GM21723 (cell line): ENCODE data around the gene LMO7.
A peak's percentile ranks its signal among the peaks of the same experiment; 100 is the strongest.

Source experiments
- ATAC-seq: cut with Tn5 transposase; IDR thresholded peaks from one replicate; pipeline ENCODE4 v1.9.1; 2021; ENCODE audit warnings: mild to moderate bottlenecking, moderate library complexity; ENCODE audit not compliant: unreplicated experiment

LMO7 gene

DNA sequence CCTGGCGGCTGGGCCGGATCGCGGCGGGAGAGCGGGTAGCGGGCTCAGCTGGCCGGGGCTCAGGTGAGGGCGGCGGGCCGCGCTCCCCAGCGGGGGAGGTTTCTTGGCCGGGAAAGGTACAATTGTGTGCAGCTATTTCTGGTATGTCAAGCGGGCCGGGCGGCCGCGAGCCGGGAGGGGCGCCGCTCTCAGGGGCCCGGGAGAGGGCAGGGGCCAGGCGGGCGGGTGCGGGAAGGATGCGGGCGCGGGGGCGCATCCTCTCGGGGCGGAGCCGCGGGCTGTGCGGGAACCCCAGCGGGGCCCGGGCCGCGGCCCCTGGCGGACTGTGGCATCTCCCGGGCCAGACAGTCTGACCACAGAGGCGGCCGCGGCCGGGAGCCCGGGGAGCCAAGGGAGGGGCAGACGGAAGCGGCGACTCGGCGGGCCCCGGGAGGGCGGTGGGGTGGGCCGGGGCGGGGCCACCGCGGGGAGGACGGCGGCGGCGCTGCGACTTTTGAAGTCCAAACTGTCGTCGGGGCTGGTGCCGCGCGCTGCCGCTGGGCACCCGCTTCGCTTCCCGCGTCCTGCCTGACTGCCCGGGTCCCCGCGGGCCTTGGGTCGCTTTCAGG, at the start of gene LMO7:
Gene LMO7 (plus strand): TSS at position 503 of the 608 bp plus-strand sequence. CDS start 328 bp downstream, outside the sequence.
- ATAC-seq = peak; percentile 70

DNA sequence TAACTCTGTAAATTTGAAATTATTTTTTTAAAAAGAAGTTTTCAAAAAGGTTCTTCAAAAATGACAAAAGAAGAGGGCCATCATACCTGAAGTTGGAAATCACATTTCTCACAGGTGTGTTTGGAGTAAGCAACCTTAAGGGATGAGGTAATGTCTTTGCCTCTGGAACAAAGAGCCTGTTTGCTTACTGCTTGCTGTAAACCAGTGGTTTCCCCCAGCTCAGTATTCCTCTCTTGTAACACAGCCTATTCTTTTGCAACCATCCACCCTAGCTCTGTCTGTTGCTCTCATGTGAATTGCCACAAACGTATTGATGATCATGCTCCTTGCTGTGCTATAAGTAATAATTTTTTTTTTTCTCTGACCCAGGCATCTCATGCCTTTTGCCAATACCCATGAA, 48.5 kb upstream of the LMO7 start:
- no peak for ATAC-seq

DNA sequence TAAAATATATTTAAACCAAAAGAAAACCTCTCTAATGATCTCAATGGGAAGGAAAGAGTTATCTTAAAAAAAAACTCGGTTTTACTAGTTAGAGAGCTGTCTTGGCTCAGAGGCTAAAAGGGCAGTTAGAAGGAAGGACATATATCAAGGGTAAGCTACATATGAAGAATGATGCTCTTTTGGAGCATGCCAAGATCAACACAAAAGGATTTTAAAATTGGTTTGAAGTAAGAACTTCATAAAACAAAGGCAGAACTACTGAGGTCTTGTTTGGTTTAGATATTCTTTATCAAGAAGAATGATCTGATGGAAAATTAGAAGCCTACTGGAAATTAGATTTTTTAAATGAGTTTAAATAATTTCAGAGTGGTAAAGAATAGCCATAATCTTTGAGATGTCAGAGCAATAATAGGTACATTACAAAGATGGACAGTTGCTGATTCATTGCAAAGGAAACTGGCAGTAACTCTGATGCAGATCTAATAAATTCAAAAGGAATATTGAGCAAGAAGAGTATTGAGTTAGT, 39.4 kb upstream of the LMO7 start:
- ATAC-seq = no peak

DNA sequence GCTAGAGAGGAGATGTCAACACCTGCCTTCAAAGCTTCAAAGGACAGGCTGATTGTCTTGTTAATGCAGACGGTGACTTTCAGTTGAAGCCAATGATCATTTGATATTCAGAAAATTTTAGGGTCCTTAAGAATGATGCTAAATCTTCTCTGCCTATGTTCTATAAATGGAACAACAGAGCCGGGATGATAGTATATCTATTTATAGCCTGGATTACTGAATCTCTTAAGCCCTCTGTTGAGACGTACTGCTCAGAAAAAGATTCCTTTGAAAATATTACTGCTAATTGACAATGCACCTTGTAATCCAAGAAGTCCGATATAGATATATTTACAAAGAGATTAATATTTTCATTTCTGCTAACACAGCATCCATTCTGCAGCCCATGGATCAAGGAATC, 35.8 kb upstream of the LMO7 start:
- no peak for ATAC-seq

GRCh38 chr13:75603038-75603437, 33.1 kb upstream of the LMO7 start:
- ATAC-seq = no peak

GRCh38 chr13:75607447-75607846, 28.7 kb upstream of the LMO7 start:
- no peak for ATAC-seq

- no peak for ATAC-seq
Observed at GRCh38 chr13:75610466-75610865, 25.7 kb upstream of the LMO7 start.

DNA sequence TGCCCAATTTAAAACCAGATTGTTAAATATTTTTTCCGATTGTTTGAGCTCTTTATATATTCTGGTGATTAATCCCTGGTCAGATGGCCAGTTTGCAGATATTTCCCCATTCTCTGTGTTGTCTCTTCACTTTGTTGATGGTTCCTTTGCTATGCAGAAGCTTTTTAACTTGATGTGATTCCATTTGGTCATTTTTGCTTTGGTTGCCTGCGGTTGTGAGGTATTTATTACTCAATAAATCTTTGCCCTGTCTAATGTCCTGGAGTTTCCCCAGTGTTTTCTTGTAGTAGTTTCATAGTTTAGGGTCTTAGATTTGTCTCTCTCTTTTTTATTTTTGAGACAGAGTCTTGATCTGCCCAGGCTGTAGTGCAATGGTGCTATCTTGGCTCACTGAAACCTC, 23.8 kb upstream of the LMO7 start:
- ATAC-seq = no peak

GRCh38 chr13:75617230-75617629, 18.9 kb upstream of the LMO7 start:
- ATAC-seq = no peak

DNA sequence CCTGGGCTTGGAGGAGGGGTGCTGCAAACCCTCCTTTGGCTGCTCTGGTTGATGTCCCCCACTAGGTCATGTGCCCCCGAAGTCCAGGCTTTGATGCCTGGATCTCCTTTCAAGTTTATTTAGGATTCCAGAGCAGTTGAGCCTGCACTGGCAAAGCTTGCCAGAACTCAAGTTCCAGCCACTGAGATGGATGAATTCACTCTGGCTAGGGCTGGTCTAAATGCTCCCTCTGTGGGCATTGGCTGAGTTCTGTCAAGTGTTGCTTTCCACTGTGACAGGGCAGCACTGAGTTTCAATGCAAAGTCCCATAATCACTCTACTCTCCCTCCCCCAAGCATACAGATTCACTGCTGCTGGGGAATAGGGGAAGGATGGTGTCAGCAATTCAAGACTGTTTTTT, 17.8 kb upstream of the LMO7 start:
- ATAC-seq = no peak

DNA sequence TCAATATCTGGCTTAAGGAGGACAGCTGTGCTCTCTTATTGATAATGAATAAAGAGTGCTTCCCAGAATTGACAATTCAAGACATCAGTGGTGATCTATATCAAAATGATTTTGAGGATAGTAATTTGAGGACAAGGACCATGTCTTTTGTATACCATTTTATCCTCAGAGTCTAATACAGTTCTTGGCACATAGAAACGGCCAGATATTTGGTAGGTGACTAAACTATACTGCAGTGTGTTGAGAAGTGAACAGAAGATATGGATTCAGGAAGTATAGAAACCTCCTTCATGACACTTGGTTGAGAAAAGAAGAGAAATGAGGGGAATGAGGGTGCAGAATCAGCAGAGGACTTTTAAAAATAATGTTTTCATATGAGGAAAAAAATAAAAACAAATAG, 16.1 kb upstream of the LMO7 start:
- ATAC-seq = no peak

- no peak for ATAC-seq
Observed at GRCh38 chr13:75621147-75621546, 15.0 kb upstream of the LMO7 start.

- no peak for ATAC-seq
Observed at GRCh38 chr13:75628801-75629200, 7.3 kb upstream of the LMO7 start.

GRCh38 chr13:75633285-75633684, 2.8 kb upstream of the LMO7 start:
- no peak for ATAC-seq

DNA sequence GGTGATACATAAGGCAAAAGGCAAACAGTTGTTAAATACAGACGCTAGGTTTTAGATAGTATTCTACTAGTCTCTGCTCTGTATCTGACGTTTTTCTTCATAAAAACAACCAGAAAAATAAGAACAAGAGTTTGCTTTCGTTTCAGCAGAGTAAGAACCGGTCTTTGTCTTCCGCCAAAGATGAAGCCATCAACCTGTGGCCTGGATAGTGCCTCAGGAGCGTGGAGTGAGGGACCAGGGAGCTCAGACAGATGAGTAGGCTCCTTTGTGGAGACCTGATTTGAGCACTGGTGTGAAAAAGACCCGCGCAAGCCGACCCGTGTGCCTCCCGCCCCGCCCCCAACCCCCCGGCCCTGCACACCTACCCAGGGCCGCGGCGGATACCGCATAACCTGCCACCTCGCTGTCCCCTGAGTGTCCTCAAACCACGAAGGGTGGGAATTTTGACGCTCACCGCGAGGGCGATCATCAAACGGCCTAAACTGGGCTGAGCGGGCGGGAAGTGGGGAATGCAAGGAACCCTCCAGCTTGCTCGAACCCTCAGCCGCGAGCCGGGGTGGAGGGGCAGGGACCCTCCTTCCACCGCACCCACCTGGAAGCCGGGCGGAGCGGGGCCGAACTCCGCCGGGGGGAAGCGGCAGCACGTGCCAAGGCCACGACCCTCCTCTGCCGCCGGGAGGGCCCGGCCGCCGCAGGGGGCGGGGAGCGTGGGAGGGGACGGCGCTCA, 866 bp upstream of the LMO7 start:
- no peak for ATAC-seq

- ATAC-seq = peak; percentile 56
Observed at GRCh38 chr13:75636436-75637180, 478 bp downstream of the LMO7 start.

DNA sequence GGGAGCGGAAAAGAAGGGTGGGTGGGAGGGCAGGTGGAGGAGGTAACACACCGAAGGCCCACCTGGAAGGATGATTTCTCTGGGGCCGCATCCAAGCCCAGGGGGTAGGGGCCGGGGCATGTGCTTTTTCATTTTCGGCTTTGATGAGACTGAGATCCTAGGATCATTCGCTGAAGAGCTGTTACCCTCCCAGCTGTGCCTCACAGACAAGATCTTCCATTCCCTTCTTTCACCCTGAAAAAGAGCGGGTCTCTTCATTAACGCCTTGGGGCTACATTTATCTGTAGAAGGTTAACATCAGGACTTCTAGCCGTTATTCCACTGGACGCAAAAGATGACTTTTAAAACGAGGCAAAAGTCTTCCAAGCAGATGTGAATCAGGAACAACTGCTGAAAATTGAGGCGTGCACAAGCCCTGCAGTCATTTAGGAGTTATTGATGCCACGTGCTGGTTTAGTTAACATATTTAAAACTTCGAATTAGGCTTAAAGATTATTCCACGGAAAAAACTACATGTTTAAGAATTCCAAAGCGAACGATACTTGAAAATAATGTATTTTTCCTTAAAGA, 1.1 kb downstream of the LMO7 start:
- no peak for ATAC-seq

- ATAC-seq = no peak
Observed at GRCh38 chr13:75639454-75639853, 3.3 kb downstream of the LMO7 start.

GRCh38 chr13:75641026-75641425, 4.9 kb downstream of the LMO7 start:
- ATAC-seq = no peak

DNA sequence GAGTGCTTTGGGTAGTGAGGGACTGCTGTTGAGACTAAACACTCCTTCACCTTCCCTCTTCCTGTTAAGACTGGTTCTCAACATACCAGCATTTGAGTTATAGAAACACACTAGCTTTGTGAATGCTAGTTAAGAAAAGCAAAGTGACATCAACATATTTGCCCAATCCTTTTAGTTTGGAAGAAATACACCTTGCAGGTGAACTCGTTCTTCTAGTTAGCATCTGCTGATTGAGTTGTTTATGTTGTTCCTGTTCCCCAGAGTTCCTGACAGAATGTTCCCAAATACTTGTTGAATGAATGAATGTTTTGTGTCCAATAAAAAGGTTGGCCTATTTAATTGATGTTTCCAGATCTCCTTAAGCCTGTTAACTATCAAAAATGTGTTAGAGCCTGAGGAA, 7.1 kb downstream of the LMO7 start:
- ATAC-seq = no peak

- ATAC-seq = no peak
Observed at GRCh38 chr13:75643693-75644092, 7.6 kb downstream of the LMO7 start.
